ENCODE results near the gene ISG15.

ISG15 gene

DNA sequence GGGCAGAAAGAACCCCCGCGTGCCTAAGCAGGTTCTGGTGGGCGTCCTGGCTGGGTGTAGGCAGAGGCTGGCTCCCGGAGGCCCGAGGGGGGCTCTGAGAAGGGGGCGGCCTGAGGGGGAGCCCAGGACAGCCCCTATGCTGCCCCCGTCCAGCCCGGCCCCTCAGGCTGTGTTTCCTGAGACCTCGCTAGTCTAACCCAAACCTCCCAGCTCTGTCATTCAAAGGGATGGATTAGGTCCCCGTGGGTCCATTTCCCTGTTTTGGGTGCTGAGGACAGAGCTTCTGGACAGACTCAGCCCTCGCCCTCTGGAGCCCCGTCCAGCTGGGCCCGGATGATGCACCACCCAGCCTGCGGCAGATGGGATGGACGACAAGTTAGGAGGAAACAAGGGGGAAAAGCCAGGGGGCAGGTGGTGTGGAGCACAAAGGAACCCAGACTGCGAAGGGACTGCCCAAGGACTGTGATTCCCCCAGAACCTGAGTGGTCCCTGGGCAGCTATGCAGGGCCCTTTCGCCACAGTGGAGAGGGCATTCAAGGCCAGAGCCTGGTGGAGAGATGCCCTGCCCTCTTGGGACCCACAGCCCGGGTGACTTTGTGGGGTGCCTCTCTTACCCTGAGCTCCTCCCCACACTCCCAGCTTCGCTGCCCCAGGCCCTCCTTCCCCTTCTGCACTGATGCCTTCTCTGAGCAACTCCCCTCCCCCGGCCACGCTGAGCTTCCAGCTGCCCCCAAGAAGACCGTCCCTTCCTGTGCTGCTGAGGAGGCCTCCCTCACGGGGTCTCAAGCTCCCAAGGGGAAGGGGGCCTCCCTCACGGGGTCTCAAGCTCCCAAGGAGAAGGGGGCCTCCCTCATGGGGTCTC lies 16.2 kb upstream of the ISG15 start:
- DNase-seq (ENCODE audit: low read depth), result no peak
- TF ChIP-seq, protein P1, sequence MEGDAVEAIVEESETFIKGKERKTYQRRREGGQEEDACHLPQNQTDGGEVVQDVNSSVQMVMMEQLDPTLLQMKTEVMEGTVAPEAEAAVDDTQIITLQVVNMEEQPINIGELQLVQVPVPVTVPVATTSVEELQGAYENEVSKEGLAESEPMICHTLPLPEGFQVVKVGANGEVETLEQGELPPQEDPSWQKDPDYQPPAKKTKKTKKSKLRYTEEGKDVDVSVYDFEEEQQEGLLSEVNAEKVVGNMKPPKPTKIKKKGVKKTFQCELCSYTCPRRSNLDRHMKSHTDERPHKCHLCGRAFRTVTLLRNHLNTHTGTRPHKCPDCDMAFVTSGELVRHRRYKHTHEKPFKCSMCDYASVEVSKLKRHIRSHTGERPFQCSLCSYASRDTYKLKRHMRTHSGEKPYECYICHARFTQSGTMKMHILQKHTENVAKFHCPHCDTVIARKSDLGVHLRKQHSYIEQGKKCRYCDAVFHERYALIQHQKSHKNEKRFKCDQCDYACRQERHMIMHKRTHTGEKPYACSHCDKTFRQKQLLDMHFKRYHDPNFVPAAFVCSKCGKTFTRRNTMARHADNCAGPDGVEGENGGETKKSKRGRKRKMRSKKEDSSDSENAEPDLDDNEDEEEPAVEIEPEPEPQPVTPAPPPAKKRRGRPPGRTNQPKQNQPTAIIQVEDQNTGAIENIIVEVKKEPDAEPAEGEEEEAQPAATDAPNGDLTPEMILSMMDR (IDR thresholded peaks at IDR 0.05; ENCODE audit: insufficient read depth, low read depth, low read length, missing control alignments), result no peak
- no peak overlapping the region for H3K4me3 ChIP-seq (ENCODE audit: low read length)

DNA sequence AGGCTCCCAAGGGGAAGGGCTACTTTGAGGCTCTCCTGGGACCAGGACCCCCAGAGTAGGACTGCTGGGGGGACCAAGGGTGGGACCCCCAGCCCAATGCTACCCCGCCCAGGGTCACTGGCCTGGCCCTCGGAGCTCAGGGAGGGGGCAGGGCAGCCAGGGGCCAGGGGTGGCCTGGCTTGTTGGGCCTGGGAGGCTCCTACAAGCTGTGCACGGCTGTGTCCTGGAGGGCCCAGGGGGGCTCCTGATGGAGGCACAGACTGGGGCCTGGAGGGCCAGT lies 15.6 kb upstream of the ISG15 start:
- DNase-seq (ENCODE audit: low read depth), result no peak
- TF ChIP-seq, protein P1 (IDR thresholded peaks at IDR 0.05; ENCODE audit: insufficient read depth, low read depth, low read length, missing control alignments), result no peak
- no peak overlapping the region for H3K4me3 ChIP-seq (ENCODE audit: low read length)

DNA sequence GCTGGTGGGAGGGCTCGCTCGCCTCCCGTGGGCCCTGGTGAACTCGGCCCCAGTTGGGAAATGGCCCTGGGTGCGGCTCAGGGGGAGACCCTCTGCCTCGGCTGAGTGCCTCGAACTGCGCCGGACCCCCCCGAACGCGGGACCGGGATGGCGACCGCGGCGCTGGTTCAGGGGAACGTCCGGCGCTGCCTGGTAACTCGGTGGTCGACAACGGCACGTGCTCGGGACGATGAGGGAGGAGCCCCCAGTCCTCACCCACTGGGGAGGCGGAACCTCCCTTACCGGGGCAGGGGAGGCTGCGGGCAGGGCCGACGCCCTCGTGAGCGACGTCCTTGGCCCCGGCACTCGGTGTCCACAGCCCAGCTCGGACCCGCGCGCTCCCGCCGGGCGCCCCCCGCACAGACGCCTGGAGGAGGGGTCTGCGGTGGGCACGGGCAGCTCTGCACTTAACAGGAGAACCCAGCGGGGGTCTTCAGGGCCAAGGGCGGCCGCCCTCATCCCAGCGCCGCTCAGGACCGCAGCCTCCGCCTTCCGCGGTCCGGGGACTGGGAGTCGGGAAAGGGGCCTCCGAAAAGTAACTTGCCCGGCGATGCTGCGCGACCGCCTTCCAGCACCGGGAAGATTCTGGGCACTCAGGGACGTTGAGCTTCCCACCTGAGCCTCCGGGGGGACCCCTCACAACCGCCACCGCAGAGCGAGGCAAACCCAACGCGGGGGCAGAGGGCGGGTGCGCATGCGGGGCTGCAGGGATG lies 15.1 kb upstream of the ISG15 start:
- TF ChIP-seq, protein P1 (IDR thresholded peaks at IDR 0.05; ENCODE audit: insufficient read depth, low read depth, low read length, missing control alignments), result no peak
- peak overlapping the region; percentile 27 for H3K4me3 ChIP-seq (ENCODE audit: low read length)
- DNase-seq (ENCODE audit: low read depth), result no peak

DNA sequence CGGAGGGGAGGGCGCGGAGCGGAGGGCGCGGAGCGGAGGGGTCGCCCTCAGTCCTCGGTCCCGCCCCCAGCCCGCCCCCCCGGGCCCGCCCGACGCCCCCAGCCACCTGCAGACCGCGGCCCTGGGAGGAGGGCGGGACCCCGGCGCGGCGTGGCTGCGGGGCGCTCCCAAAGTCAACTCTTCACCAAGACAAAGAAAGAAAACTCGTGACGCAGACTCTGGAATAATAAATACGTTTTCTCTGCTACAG lies 14.6 kb upstream of the ISG15 start:
- H3K4me3 ChIP-seq (ENCODE audit: low read length), result peak overlapping the region; percentile 66
- no peak for DNase-seq (ENCODE audit: low read depth)
- TF ChIP-seq, protein P1 (IDR thresholded peaks at IDR 0.05; ENCODE audit: insufficient read depth, low read depth, low read length, missing control alignments), result no peak

DNA sequence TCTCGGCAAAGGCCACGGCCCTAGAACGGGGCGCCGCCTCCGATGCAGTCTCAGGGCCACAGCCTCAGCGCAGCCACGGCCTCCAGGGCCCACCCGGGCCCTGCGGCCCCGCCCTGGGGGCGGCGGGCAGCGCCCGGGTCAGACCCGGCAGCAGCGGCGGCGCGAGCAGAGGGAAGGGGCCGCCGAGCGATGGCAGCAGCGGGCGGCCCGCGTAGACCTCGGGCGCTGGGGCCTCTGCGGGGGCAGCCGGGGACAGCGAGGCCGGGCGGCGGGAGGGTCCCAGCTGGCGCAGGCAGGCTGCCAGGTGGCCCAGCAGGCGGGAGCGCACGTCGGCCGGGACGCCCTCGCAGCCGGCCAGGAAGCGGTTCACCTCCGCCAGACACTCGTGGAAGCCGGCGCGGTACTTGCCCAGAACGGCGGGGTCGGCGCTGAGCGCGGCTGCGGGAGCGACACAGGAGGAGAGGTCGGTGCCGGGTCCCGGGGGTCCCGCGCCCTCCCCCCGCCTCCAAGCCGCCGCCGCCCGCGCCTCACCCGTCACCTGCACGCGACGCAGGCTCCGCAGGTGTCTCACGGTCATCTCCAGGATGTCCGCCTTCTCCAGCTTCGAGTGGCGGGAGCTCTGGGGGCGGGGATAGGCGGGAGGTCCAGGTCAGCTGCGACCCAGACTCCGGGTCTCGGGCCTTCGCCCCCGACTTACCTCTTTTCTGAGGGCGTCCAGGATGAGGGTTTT lies 14.1 kb upstream of the ISG15 start:
- TF ChIP-seq, protein P1 (IDR thresholded peaks at IDR 0.05; ENCODE audit: insufficient read depth, low read depth, low read length, missing control alignments), result no peak
- no peak for DNase-seq (ENCODE audit: low read depth)
- H3K4me3 ChIP-seq (ENCODE audit: low read length), result peak overlapping the region; percentile 66

DNA sequence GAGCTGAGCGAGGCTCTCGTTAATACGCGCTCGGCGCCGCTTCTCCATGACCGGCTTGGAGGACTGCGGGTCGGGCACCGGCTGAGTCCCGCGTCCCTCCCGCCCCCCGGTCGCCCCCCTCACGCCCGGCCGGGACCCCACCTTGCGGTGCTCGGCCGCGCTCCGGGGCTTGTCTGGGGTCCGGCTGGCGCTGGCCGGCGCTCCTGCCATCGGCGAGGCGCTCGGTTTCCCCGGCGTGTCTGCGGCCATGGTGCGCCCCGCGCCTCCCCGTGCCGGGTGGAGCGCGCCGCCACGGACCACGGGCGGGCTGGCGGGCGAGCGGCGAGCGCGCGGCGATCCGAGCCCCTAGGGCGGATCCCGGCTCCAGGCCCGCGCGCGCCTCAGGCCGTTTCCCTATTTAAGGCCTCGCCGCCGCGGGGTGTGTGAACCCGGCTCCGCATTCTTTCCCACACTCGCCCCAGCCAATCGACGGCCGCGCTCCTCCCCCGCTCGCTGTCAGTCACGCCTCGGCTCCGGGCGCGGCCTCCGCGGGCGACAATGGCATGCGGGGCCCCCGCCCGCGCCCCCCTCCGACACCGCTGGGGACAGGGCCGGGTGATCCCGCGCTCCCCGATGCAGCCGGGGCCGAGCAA lies 13.5 kb upstream of the ISG15 start, which contains the start of gene HES4:
Gene HES4 (minus strand): TSS at position 373 of the 632 bp plus-strand sequence. CDS start 124 bp downstream, at position 249.
- TF ChIP-seq, protein P1 (IDR thresholded peaks at IDR 0.05; ENCODE audit: insufficient read depth, low read depth, low read length, missing control alignments), result no peak
- H3K4me3 ChIP-seq (ENCODE audit: low read length), result peak within 1 kb of the TSS; percentile 66
- DNase-seq (ENCODE audit: low read depth), result peak; percentile 93
